ENCODE results near the gene COTL1.

COTL1 gene

DNA sequence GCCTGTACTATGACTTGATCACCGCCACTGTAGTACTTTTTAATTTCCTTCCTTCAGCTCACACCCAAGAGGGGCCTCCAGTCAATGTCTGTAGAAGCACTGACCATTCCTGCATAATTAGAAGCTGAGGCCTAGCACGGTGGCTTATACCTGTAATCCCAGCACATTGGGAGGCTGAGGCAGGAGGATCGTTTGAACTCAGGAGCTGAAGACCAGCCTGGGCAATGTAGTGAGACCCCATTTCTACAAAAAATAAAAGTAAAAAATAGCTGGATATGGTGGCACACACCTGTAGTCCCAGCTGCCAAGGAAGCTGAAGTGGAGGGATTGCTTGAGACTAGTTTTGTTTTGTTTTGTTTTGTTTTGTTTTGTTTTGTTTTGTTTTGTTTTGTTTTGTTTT lies 36.4 kb upstream of the COTL1 start:
- Histone ChIP-seq H3K9me2 (replicated peaks; ENCODE audit: insufficient read depth, low read length) (no peaks in the 10 kb centered on the region), H4K20me1 (ENCODE audit: insufficient read depth, low read length) (no peaks in the 10 kb centered on the region), H2AFZ (ENCODE audit: low read length) (no peak overlapping the region), H3K4me3 (ENCODE audit: low read length) (no peak overlapping the region), H3K4me1 (ENCODE audit: low read length) (no peaks in the 10 kb centered on the region), H3K9ac (ENCODE audit: low read length) (no peak overlapping the region), H3K27me3 (replicated peaks; ENCODE audit: insufficient read depth, low read length) (no peaks in the 10 kb centered on the region), H3K4me2 (ENCODE audit: low read depth, low read length) (no peak overlapping the region), H3K9me3 (replicated peaks; ENCODE audit: insufficient read depth, low read length) (no peaks in the 10 kb centered on the region), H3K36me3 (replicated peaks; ENCODE audit: insufficient read depth, low read length) (no peaks in the 10 kb centered on the region), H3K79me2 (ENCODE audit: low read length) (no peaks in the 10 kb centered on the region; the same call in 1 of the 2 replicates), H3F3A (ENCODE audit: insufficient read depth, low read length) (no peaks in the 10 kb centered on the region), H3K27ac (ENCODE audit: low read length) (no peak overlapping the region)
- DNase-seq: no peak
- TF ChIP-seq, protein P1, sequence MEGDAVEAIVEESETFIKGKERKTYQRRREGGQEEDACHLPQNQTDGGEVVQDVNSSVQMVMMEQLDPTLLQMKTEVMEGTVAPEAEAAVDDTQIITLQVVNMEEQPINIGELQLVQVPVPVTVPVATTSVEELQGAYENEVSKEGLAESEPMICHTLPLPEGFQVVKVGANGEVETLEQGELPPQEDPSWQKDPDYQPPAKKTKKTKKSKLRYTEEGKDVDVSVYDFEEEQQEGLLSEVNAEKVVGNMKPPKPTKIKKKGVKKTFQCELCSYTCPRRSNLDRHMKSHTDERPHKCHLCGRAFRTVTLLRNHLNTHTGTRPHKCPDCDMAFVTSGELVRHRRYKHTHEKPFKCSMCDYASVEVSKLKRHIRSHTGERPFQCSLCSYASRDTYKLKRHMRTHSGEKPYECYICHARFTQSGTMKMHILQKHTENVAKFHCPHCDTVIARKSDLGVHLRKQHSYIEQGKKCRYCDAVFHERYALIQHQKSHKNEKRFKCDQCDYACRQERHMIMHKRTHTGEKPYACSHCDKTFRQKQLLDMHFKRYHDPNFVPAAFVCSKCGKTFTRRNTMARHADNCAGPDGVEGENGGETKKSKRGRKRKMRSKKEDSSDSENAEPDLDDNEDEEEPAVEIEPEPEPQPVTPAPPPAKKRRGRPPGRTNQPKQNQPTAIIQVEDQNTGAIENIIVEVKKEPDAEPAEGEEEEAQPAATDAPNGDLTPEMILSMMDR (IDR thresholded peaks at IDR 0.05; ENCODE audit: low read length): no peak
- TF ChIP-seq EZH2 (optimal IDR thresholded peaks at IDR 0.05; ENCODE audit: low read depth, low read length) (no peak), EZH2phosphoT487 (IDR thresholded peaks at IDR 0.05; ENCODE audit: low read length) (no peak)

DNA sequence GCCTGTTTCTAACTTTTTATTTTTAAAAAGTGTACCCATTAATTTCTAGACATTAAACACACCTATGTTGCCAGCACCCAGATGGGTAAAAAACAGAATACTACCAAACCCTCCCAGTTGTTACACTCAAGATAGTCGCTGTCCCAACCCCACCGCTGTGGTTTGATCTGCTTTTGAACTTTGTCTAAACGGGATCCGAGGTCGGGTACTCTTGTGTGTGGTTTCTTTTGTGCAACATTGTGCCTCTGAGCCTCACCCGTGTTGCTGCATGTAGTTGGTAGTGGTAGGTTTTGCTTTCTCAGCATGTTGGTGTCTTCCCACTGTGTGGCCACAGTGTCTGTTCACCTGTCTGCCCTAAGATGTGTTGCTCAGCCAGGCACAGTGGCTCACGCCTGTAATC lies 34.7 kb upstream of the COTL1 start:
- Histone ChIP-seq H3K9me3 (replicated peaks; ENCODE audit: insufficient read depth, low read length) (no peaks in the 10 kb centered on the region), H3K36me3 (replicated peaks; ENCODE audit: insufficient read depth, low read length) (no peaks in the 10 kb centered on the region), H3F3A (ENCODE audit: insufficient read depth, low read length) (no peaks in the 10 kb centered on the region), H3K27ac (ENCODE audit: low read length) (no peak overlapping the region), H3K9ac (ENCODE audit: low read length) (no peak overlapping the region), H3K4me1 (ENCODE audit: low read length) (peaks cover 4% of the 10 kb centered on the region; the same call in 1 of the 2 replicates), H3K4me2 (ENCODE audit: low read depth, low read length) (no peak overlapping the region), H3K79me2 (ENCODE audit: low read length) (no peaks in the 10 kb centered on the region; the same call in 1 of the 2 replicates), H2AFZ (ENCODE audit: low read length) (no peak overlapping the region), H3K4me3 (ENCODE audit: low read length) (no peak overlapping the region), H4K20me1 (ENCODE audit: insufficient read depth, low read length) (no peaks in the 10 kb centered on the region), H3K27me3 (replicated peaks; ENCODE audit: insufficient read depth, low read length) (no peaks in the 10 kb centered on the region), H3K9me2 (replicated peaks; ENCODE audit: insufficient read depth, low read length) (no peaks in the 10 kb centered on the region)
- no peak for DNase-seq
- no peak for TF ChIP-seq EZH2 (optimal IDR thresholded peaks at IDR 0.05; ENCODE audit: low read depth, low read length)
- TF ChIP-seq, protein P1 (IDR thresholded peaks at IDR 0.05; ENCODE audit: low read length): no peak
- TF ChIP-seq EZH2phosphoT487 (IDR thresholded peaks at IDR 0.05; ENCODE audit: low read length): no peak

- Histone ChIP-seq H3K9me3 (replicated peaks; ENCODE audit: insufficient read depth, low read length) (no peaks in the 10 kb centered on the region), H3K4me3 (ENCODE audit: low read length) (no peak overlapping the region), H4K20me1 (ENCODE audit: insufficient read depth, low read length) (no peaks in the 10 kb centered on the region), H3K79me2 (ENCODE audit: low read length) (no peaks in the 10 kb centered on the region; the same call in 1 of the 2 replicates), H2AFZ (ENCODE audit: low read length) (no peak overlapping the region), H3F3A (ENCODE audit: insufficient read depth, low read length) (no peaks in the 10 kb centered on the region), H3K9ac (ENCODE audit: low read length) (no peak overlapping the region), H3K27me3 (replicated peaks; ENCODE audit: insufficient read depth, low read length) (no peaks in the 10 kb centered on the region), H3K4me2 (ENCODE audit: low read depth, low read length) (no peak overlapping the region), H3K9me2 (replicated peaks; ENCODE audit: insufficient read depth, low read length) (no peaks in the 10 kb centered on the region), H3K27ac (ENCODE audit: low read length) (no peak overlapping the region), H3K36me3 (replicated peaks; ENCODE audit: insufficient read depth, low read length) (no peaks in the 10 kb centered on the region), H3K4me1 (ENCODE audit: low read length) (peaks cover 6% of the 10 kb centered on the region; the same call in 1 of the 2 replicates)
- DNase-seq: no peak
- no peak for TF ChIP-seq EZH2phosphoT487 (IDR thresholded peaks at IDR 0.05; ENCODE audit: low read length)
- TF ChIP-seq, protein P1 (IDR thresholded peaks at IDR 0.05; ENCODE audit: low read length): no peak
- no peak for TF ChIP-seq EZH2 (optimal IDR thresholded peaks at IDR 0.05; ENCODE audit: low read depth, low read length)
These were observed 32.4 kb upstream of the COTL1 start for GRCh38 chr16:84650062-84650991.
